Fibroblast of mammary gland (primary cell): ENCODE measurements around the gene CAPN5.

Experiments
- DNase-seq: peaks from one replicate; pipeline ENCODE4 v3.0.0-alpha.2; 2010; ENCODE audit warnings: low read depth
- H3K4me3 ChIP-seq: 2 replicates; pipeline ENCODE4 v1.5.1; 2011; ENCODE audit warnings: low read depth, mild to moderate bottlenecking, low read length, moderate library complexity; ENCODE audit not compliant: control insufficient read depth
- TF ChIP-seq, protein P1 (sequence below): conservative IDR thresholded peaks from 2 replicates; pipeline ENCODE4 v1.5.1; 2011; ENCODE audit warnings: low read depth, low read length, inconsistent platforms; ENCODE audit not compliant: control insufficient read depth, insufficient read depth

Gene CAPN5

DNA sequence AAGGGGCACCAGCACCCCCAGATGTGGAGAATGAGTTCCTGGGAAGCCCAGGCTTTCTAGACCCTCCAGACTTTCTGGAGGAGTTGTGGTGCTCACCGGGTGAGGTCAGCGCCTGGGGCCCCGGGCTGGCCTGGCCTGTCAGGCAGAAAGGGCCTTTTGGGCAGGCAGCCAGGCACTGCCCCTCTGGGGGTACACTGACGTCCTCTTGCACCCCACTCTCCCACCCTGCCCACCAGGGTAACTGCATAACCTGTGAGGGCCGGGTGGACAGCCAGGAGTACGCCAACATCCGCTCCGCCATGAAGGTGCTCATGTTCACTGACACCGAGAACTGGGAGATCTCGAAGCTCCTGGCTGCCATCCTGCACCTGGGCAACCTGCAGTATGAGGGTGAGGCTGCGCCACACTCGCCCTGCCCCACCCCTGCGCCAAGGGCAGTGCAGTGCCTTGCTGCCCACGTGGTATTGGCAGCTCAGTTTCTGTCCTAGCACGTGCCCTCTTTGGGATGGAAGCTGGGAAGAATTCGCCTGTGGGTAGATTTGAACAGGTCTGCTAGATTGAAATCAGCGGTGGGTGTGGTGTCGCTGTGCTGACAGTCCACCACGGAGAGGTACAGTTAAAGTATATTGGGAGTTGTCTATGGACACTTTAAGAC, 91.4 kb downstream of the CAPN5 start:
- DNase-seq: no peak
- TF ChIP-seq, protein P1, sequence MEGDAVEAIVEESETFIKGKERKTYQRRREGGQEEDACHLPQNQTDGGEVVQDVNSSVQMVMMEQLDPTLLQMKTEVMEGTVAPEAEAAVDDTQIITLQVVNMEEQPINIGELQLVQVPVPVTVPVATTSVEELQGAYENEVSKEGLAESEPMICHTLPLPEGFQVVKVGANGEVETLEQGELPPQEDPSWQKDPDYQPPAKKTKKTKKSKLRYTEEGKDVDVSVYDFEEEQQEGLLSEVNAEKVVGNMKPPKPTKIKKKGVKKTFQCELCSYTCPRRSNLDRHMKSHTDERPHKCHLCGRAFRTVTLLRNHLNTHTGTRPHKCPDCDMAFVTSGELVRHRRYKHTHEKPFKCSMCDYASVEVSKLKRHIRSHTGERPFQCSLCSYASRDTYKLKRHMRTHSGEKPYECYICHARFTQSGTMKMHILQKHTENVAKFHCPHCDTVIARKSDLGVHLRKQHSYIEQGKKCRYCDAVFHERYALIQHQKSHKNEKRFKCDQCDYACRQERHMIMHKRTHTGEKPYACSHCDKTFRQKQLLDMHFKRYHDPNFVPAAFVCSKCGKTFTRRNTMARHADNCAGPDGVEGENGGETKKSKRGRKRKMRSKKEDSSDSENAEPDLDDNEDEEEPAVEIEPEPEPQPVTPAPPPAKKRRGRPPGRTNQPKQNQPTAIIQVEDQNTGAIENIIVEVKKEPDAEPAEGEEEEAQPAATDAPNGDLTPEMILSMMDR: no peak
- H3K4me3 ChIP-seq: no peak overlapping the region

DNA sequence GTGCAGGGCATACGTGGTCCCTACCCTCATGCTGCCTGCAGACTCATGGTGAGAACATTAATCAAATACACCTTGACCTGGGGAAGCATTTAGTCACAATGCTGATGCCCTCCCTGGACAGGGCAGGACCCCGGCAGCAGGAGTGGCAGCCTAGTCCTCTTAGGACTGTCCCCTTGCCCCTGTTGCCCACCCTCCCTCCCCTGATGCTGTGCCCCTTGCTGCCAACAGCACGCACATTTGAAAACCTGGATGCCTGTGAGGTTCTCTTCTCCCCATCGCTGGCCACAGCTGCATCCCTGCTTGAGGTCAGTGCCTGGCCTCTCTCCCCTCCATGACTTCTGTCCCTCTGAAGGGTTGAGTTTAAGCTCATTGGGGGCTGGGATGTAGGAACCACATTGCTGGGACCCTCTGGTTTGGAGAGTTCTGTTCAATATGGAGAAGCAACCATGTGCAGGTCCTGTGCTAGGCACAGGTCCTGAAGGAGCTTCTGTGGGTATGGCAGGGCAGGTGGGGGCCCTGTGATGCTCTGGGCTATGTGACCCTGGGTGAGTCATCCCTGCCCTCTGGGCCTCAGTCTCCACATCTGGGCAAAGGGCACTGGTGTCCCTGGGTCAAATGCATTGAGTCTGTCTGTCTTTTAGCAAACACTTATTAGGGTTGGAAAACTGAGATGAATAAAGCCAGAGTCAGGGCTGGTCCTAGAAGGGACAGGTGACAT, 92.6 kb downstream of the CAPN5 start:
- TF ChIP-seq, protein P1: no peak

DNA sequence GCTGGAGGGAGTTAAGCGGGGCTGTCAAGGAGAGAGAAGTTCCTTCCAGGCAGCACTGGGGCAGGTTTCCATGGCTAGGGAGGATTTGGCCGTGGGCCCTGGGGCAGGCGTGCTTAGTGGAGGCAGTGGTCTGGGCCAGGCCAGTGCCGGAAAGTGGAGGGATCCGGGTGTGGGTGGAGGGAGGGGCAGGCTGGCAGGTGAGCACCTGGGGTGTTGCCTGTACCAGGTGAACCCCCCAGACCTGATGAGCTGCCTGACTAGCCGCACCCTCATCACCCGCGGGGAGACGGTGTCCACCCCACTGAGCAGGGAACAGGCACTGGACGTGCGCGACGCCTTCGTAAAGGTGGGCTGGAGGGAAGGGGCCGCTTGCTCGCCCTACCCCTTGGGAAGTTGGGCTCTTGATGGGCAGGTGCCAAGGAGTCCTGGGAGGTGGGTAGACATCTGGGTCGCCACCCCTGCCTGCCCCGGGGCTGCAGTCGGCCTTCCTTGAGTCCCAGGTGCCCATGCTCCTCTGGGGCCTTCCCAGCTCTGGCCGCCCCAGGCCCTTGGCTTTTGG, 93.2 kb downstream of the CAPN5 start:
- TF ChIP-seq, protein P1: no peak
- no peak for DNase-seq
- H3K4me3 ChIP-seq: no peak overlapping the region

More for the DNA sequence above, 92.6 kb downstream of the CAPN5 start:
- H3K4me3 ChIP-seq: no peak overlapping the region
- no peak for DNase-seq

DNA sequence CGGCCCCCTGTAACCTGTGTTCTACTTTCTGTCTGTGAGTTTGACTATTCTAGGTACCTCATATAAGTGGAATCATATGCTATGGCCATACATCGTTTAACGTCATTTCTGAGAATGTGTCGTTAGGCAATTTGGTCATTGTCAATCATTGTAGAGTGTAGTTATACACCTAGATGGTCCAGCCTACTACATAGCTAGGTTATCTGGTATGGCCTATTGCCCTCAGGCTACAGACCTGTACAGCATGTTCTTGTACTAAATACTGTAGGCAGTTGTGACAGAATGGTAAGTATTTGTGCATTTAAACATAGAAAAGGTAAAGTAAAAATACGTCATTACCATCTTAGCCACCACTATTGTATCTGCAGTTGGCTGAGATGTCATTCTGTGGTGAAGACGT, 96.5 kb downstream of the CAPN5 start:
- H3K4me3 ChIP-seq: no peak overlapping the region
- TF ChIP-seq, protein P1: no peak
- no peak for DNase-seq

DNA sequence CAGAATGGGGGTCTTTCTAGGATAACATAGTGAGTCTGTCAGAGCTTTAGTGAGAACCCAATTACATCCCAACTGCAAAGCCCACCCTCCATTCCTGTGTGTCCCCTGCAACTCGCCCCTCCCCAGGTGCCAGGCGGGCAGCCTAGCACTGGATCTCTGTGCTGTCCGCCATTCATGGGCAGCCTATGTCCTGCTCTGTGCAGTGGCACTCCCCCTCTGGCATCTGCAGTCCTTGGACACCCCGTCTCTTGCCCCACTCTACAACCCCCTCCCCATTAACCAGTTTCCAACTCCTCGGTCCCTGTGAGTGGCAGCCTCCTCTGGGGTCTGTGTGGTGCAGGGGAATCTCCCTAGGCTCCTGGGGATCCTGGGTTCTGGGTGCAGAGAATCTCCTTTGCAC, 98.3 kb downstream of the CAPN5 start:
- TF ChIP-seq, protein P1: no peak
- no peak for DNase-seq
- no peak overlapping the region for H3K4me3 ChIP-seq

DNA sequence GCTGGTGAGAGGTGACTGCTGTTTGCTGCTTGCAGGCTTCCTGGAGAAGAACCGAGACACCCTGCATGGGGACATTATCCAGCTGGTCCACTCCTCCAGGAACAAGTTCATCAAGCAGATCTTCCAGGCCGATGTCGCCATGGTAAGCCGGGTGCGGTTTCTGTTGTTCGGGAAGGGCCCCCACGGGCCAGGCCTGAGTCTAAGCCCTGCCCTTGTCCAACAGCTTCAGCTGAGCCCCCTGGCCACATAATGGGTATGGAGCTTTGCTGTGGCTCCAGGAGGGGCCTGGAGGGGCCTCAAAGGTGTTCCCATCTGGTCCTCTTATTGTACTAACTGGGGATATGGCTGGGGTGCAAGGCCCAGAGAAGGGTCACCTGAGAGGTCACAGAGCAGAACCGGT, 99.2 kb downstream of the CAPN5 start:
- TF ChIP-seq, protein P1: no peak
- no peak for DNase-seq
- H3K4me3 ChIP-seq: no peak overlapping the region
